ENCODE measurements around the gene PTOV1. TPM values are rescaled to one million over a fixed set of nuclear protein-coding genes. Genes with fewer than 3 reads are reported as not detected.

Gene PTOV1
- total RNA-seq, 1 experiment from 2014 or later: 296 TPM

DNA sequence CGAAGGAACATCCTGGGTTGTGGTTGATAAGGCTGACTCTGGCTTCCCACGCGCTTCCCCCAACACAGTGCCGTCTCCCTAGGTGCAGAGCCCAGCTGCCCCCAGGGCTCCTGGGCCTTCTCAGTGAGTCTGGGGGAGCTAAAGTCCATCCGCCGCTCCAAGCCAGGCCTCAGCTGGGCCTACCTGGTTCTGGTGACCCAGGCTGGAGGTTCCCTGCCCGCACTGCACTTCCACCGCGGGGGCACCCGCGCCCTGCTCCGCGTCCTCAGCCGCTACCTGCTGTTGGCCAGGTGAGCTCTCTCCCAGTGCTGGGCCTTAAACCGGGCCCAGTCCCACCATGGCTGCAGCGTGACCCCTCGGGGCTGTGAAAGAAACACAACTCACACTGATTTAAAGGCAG is 30.2 kb downstream of the PTOV1 start:
- TF ChIP-seq MXD4 (CRISPR knock-in tag; IDR thresholded peaks at IDR 0.05; ENCODE audit: borderline replicate concordance) (no peak), SOX15 (CRISPR knock-in tag; IDR thresholded peaks at IDR 0.05) (no peak), ZNF263 (CRISPR knock-in tag; IDR thresholded peaks at IDR 0.05; ENCODE audit: low read depth) (no peak), ZNF219 (CRISPR knock-in tag; IDR thresholded peaks at IDR 0.05; ENCODE audit: borderline replicate concordance) (no peak)
- H3K27ac Mint-ChIP-seq: no peak overlapping the region
- DNase-seq (ENCODE audit: low spot score) (no peak), ATAC-seq (no peak)
- CTCF ChIA-PET: interaction anchor here (0.7 to 2.8 kb wide), 3 partner anchors 9 to 16 kb away, joined by 3 to 11 read pairs (median 4); no protein-coding TSS in a partner anchor
- no peaks in the 10 kb centered on the region for H3K9me3 Mint-ChIP-seq
- H3K4me3 Mint-ChIP-seq: no peak overlapping the region
- POLR2A ChIA-PET: no interaction called here
- peaks cover 14% of the 10 kb centered on the region for H3K4me1 Mint-ChIP-seq
- peaks cover 57% of the 10 kb centered on the region for H3K36me3 Mint-ChIP-seq
- no peaks in the 10 kb centered on the region for H3K27me3 Mint-ChIP-seq (ENCODE audit: low read depth)

DNA sequence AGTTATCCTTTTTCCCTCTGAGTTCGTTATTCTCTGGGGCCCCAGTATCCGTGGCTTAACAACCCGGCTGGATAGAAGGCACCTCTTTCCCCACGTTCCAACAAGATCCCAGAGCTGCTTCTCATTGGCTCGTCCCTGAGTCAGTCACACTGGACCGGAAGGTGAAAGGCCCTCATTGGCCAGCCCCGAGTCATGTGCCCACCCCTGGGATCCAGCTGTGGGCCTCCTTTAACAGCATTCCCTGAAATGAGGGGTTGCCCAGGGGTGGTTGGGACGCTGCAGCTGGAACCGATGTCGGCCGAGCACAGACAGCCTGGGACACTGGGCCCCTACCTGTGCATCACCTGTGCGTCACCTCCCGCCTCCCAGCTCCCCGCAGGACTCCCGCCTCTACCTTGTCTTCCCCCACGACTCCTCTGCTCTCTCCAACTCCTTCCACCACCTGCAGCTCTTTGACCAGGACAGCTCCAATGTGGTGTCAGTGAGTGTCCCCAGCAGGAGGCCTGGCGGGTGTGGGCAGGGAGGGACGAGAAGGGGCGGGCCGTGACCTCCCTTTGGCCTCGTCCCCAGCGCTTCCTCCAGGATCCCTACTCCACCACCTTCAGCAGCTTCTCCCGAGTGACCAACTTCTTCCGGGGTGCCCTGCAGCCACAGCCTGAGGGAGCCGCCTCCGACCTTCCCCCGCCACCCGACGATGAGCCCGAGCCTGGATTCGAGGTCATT is 30.9 kb downstream of the PTOV1 start:
- ATAC-seq (no peak), DNase-seq (ENCODE audit: low spot score) (peak; percentile 63)
- H3K9me3 Mint-ChIP-seq: no peaks in the 10 kb centered on the region
- H3K4me1 Mint-ChIP-seq: peaks cover 14% of the 10 kb centered on the region
- H3K4me3 Mint-ChIP-seq: no peak overlapping the region
- H3K27ac Mint-ChIP-seq: no peak overlapping the region
- ChIA-PET CTCF (interaction anchor here (0.7 to 2.8 kb wide), 3 partner anchors 8 to 17 kb away, joined by 3 to 11 read pairs (median 4); no protein-coding TSS in a partner anchor), POLR2A (no interaction called here)
- H3K36me3 Mint-ChIP-seq: peaks cover 61% of the 10 kb centered on the region
- TF ChIP-seq, protein P1, sequence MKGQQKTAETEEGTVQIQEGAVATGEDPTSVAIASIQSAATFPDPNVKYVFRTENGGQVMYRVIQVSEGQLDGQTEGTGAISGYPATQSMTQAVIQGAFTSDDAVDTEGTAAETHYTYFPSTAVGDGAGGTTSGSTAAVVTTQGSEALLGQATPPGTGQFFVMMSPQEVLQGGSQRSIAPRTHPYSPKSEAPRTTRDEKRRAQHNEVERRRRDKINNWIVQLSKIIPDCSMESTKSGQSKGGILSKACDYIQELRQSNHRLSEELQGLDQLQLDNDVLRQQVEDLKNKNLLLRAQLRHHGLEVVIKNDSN (CRISPR knock-in tag; IDR thresholded peaks at IDR 0.05): peak; percentile 57; the same call in 1 of the 2 replicates
- TF ChIP-seq NFYB (CRISPR knock-in tag; conservative IDR thresholded peaks at IDR 0.05; ENCODE audit: low read depth) (peak; percentile 68), ELF4 (CRISPR knock-in tag; IDR thresholded peaks at IDR 0.05; ENCODE audit: low read depth) (no peak), SMAD3 (CRISPR knock-in tag; IDR thresholded peaks at IDR 0.05; ENCODE audit: borderline replicate concordance) (no peak), NR1H2 (CRISPR knock-in tag; IDR thresholded peaks at IDR 0.05) (no peak), CREB1 (CRISPR knock-in tag; IDR thresholded peaks at IDR 0.05) (no peak)
- TF ChIP-seq, protein P2, sequence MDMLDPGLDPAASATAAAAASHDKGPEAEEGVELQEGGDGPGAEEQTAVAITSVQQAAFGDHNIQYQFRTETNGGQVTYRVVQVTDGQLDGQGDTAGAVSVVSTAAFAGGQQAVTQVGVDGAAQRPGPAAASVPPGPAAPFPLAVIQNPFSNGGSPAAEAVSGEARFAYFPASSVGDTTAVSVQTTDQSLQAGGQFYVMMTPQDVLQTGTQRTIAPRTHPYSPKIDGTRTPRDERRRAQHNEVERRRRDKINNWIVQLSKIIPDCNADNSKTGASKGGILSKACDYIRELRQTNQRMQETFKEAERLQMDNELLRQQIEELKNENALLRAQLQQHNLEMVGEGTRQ (CRISPR knock-in tag; IDR thresholded peaks at IDR 0.05): peak; percentile 85
- H3K27me3 Mint-ChIP-seq (ENCODE audit: low read depth): no peaks in the 10 kb centered on the region

DNA sequence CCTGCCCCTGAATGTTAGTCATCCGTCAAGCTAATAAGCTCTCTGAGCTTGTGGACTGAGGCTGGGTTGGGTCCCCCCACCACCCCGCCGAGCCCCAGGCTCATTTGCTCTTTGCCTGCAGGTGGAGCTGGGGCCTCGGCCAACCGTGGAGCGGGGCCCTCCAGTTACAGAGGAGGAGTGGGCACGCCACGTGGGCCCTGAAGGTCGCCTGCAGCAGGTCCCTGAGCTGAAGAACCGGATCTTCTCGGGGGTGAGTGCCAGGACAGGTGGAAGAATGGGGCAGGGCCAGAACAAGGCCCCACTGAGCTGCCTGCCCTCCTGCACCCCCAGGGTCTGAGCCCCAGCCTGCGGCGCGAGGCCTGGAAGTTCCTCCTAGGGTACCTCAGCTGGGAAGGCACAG is 31.7 kb downstream of the PTOV1 start:
- no peak for DNase-seq (ENCODE audit: low spot score)
- Mint-ChIP-seq H3K27me3 (ENCODE audit: low read depth) (no peaks in the 10 kb centered on the region), H3K27ac (no peak overlapping the region), H3K4me3 (no peak overlapping the region), H3K4me1 (peaks cover 14% of the 10 kb centered on the region), H3K36me3 (peaks cover 61% of the 10 kb centered on the region), H3K9me3 (no peaks in the 10 kb centered on the region)
- ChIA-PET CTCF (no interaction called here), POLR2A (no interaction called here)
- TF ChIP-seq ZNF396 (CRISPR knock-in tag; IDR thresholded peaks at IDR 0.05; ENCODE audit: borderline replicate concordance): no peak
- TF ChIP-seq, protein P3, sequence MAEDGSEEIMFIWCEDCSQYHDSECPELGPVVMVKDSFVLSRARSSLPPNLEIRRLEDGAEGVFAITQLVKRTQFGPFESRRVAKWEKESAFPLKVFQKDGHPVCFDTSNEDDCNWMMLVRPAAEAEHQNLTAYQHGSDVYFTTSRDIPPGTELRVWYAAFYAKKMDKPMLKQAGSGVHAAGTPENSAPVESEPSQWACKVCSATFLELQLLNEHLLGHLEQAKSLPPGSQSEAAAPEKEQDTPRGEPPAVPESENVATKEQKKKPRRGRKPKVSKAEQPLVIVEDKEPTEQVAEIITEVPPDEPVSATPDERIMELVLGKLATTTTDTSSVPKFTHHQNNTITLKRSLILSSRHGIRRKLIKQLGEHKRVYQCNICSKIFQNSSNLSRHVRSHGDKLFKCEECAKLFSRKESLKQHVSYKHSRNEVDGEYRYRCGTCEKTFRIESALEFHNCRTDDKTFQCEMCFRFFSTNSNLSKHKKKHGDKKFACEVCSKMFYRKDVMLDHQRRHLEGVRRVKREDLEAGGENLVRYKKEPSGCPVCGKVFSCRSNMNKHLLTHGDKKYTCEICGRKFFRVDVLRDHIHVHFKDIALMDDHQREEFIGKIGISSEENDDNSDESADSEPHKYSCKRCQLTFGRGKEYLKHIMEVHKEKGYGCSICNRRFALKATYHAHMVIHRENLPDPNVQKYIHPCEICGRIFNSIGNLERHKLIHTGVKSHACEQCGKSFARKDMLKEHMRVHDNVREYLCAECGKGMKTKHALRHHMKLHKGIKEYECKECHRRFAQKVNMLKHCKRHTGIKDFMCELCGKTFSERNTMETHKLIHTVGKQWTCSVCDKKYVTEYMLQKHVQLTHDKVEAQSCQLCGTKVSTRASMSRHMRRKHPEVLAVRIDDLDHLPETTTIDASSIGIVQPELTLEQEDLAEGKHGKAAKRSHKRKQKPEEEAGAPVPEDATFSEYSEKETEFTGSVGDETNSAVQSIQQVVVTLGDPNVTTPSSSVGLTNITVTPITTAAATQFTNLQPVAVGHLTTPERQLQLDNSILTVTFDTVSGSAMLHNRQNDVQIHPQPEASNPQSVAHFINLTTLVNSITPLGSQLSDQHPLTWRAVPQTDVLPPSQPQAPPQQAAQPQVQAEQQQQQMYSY (CRISPR knock-in tag; IDR thresholded peaks at IDR 0.05): no peak
- TF ChIP-seq, protein P4, sequence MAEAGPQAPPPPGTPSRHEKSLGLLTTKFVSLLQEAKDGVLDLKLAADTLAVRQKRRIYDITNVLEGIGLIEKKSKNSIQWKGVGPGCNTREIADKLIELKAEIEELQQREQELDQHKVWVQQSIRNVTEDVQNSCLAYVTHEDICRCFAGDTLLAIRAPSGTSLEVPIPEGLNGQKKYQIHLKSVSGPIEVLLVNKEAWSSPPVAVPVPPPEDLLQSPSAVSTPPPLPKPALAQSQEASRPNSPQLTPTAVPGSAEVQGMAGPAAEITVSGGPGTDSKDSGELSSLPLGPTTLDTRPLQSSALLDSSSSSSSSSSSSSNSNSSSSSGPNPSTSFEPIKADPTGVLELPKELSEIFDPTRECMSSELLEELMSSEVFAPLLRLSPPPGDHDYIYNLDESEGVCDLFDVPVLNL (CRISPR knock-in tag; IDR thresholded peaks at IDR 0.05; ENCODE audit: borderline replicate concordance, low read depth): no peak
- no peak for ATAC-seq

Measured in WTC11 (cell line).